Measurements from ENCODE around the gene MADCAM1.
A peak's percentile ranks its signal among the peaks of the same experiment; 100 is the strongest.

- TF ChIP-seq, protein P1, sequence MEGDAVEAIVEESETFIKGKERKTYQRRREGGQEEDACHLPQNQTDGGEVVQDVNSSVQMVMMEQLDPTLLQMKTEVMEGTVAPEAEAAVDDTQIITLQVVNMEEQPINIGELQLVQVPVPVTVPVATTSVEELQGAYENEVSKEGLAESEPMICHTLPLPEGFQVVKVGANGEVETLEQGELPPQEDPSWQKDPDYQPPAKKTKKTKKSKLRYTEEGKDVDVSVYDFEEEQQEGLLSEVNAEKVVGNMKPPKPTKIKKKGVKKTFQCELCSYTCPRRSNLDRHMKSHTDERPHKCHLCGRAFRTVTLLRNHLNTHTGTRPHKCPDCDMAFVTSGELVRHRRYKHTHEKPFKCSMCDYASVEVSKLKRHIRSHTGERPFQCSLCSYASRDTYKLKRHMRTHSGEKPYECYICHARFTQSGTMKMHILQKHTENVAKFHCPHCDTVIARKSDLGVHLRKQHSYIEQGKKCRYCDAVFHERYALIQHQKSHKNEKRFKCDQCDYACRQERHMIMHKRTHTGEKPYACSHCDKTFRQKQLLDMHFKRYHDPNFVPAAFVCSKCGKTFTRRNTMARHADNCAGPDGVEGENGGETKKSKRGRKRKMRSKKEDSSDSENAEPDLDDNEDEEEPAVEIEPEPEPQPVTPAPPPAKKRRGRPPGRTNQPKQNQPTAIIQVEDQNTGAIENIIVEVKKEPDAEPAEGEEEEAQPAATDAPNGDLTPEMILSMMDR (conservative IDR thresholded peaks at IDR 0.05), result peak; percentile 76
- TF ChIP-seq ZFX (IDR thresholded peaks at IDR 0.05), result peak; percentile 31; the same call in 1 of the 2 replicates
Measured at GRCh38 chr19:532561-533363, 36.5 kb downstream of the MADCAM1 start.

Data from C4-2B (cell line).